RKO (cell line): ENCODE data around the gene LRRC53.
A peak's percentile ranks its signal among the peaks of the same experiment; 100 is the strongest.

Source experiments
- DNase-seq: peaks from one replicate; pipeline ENCODE4 v3.0.0-alpha.2; 2016; ENCODE audit warnings: low spot score

LRRC53 gene

DNA sequence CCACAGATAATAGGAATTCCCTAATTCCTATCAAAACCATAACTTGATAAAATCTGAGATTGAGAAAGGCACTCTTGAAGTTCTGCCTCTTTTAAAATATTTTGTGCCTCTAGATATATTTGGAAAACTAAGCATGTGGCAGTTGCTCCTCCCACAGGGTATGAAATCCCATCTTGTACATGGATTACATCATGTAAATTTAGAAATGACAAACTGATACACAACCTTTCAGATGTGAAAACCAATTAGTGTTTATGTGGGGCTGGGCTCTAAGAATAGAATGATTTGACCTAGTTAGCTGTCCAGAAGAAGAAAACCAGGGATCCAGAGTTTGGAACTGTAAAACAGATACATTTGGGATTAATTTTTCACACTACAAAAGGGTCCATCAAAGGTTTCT is 15.7 kb downstream of the LRRC53 start:
- DNase-seq: no peak

DNA sequence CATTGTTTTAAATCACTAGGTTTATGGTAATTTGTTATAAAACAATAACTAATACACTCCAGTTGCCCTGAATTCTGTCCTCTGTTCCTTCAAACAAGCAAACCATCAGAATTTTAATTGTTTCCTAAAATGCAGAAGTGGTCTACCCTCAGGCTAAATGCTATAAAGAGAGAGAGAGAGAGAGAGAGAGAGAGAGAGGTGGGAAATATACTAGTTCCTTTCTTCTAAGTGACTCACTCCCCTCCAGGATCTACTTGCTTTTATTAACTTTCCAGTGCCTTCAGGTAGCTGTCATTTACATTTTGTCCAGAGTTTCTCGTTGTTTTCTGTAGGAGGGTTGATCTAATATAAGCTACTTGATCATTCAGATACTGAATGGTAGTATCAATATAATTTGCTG is 26.4 kb downstream of the LRRC53 start:
- DNase-seq: no peak

DNA sequence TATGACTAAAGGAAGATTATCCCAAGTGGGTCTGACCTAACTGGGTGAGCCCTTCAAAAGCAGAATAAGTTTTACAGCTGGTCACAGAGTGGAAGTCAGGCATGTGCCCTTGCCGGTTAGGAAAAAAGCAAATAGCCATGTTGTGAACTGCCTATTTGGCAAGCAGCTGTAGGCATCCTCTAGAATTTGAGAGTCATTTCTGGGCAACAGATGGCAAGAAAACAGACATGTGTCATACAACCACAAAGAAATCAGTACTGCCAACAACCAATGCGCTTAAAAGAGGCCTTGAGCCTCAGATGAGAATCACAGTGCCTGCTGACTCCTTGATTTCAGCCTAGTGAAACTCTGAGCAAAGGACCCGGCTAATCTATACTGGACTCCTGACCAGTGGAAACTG is 26.8 kb downstream of the LRRC53 start:
- peak; percentile 4 for DNase-seq

DNA sequence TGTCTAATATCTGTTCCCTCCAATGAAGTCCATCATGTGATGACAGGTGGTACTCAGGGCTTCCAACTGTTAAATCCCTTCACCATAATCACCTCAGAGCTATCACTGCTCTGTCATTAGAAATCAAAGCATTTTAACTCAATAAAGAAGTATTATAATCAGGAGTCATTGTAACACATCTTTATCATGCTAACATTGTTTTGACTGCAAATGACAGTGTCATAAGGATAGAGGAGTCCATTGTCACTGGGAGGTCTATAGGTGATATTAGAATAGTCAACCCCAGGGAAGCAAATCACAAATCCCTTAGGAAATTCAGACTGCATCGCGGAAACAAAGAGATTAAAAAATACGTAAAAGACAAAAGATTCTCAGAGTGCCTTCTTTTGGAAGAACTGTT is 30.8 kb downstream of the LRRC53 start:
- no peak for DNase-seq

DNA sequence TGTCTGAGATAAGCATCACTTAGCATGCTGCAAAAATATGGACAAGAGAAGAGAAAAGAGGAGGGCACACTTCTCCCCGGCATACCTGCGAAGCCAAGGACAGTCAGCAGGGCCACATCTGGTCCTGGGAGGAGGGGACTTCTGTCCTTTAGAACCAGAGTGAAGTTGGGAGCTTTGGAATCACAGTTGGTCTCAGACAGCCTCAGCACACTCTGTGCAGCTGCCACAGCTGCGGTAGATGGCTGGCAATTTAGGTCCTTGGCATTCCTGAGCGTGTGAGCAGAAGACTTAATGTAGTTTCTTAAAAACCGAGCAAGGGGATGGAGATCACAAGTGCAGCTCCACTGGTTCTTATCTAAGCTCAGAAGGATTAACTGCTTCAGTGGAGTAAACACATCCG is 32.3 kb downstream of the LRRC53 start:
- DNase-seq: no peak

DNA sequence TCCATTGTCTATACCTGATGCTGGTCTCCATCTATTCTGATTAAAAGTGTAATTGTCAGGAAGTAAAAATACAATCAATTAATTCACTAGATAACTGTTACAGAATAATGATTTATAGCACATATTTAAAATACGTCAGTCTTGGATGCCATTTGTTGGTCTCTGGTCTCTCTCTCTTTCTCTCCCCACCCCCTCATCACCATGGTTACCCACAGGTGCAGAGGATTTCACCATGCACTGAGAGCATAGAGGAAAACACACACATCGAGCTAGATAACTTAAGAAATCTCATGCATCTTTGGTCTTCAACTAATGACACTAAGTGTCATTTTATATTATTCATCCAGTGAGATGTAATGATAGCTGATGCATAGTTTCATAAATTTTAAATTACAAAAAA is 33.4 kb downstream of the LRRC53 start:
- no peak for DNase-seq

DNA sequence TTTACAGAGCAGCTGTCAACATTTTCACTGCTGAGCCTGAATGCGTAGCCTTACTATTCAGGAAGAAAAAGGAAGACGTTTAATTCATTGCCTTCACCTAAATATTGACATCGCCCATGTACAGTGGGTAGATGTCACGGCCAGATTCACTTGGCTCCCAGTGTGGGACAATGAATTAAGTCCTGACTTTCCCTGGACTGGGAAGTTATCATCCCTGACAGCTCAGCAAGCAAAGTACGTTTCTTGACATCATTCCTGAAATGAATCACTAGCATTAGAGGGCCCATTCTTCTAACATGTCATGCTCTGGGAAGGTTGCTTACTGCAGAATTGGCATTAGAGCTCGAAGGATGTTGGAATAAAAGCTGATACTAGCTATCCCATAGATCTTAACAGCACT is 37.8 kb downstream of the LRRC53 start:
- DNase-seq: peak; percentile 4

DNA sequence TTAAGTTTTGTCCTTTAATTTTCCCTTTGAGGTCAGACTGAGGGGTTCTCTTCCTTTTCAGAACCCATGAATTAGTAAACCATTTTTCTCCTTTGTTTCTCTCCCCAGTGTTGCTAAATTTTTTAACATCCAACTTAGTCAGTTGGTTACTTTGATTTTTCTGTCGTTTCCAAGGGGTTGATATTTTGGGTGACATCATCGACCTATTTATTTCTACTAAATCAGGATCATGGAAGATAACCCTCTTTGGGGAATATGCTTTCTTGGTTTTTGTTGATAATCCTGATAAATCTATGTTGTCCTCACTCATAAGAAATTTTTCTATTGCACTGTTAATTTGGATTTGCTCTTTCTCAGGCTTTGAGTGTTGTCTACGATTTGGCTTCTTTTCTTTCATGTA is 40.9 kb downstream of the LRRC53 start:
- DNase-seq: no peak

DNA sequence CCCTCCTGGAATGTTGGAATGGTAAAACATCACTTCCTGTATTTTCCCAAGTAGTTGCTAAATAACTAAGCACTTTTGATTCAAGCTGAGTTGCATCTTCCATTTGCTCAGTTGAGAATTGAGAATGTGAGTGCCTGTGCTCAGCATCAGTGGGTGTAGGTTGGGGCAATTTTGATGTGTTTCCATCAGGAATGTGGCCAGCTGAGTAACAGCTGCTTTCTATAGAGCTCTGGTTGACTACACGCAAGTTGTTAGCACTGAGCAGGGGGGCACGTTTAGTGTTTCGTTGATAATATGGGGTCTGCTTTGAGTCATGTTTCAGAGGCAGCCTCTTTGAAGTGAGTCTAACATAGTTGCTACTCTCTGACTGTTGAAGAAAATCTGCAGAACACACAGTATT is 41.5 kb downstream of the LRRC53 start:
- DNase-seq: no peak

DNA sequence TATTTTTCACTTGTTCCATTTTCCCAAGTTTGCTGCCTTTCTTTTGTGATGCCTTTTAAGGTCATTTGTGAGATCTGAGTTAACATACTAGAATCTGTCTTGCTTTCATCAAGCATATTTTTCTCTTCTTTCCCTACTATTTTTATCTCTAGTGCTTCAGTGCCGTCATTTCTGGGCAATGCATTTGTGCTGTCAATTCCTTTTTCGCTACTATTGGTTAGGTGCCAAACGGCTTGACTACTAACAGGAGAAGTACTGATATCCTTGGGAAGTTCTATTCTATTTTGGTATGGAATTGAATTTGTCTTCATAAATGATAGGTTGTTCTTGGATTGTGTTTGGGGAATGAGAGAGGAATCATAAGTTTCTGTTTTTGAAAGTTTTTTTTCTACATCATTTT is 42.2 kb downstream of the LRRC53 start:
- DNase-seq: no peak

DNA sequence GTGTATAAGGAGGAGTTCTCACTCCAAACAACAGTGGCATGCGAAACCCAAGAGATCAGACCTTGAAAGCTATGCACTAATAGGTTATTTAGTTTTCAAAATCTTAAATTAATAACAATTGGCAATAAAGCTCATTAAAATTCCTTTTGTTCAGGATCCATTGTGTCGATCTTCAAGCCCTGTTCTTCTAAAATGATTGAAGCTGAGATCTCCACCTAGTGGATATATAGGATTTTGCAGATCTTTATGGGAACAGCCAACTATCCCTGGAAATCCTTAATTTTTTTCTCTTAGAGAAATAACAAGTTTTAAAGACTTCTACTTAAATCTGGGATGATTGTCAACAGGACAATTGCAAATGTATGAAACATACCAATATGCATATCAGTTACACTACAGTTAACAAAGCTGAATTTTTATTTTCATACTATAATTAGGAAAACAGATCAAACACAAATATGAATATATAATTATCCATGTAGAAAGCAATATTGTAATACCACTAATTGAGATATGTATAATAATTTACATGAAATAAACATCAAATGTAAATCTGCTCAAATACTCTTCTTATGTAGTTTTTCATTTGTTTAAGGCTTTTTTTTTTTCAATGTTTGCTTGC is 43.3 kb downstream of the LRRC53 start:
- DNase-seq: peak; percentile 64

DNA sequence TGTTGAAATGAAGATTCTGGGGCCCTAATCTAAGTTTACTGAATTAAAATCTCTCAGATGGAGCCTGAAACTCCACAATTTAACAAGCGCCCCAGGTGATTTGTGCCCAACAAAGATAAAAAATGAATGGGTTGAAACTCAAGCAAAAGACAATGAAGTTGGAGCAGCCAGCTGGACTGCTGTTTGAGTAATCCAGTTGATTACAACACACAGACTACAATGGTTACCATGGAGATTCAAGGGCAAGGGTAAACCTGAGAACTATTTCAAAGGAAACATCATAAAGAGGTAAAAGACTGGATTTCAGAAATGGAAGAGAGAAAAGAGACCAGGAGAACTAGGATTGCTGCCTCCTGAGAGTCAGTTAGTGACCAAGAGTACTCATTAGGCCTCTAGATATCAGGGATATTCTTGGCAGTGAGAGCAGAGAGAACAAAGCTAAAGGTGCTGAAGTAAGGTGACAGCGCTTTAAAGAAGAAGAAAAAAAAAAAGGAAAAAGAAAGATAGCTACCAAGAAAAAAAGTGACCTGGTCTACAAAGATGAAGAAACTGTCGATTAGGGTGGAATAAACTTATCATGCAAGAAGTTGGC is 44.5 kb downstream of the LRRC53 start:
- no peak for DNase-seq

DNA sequence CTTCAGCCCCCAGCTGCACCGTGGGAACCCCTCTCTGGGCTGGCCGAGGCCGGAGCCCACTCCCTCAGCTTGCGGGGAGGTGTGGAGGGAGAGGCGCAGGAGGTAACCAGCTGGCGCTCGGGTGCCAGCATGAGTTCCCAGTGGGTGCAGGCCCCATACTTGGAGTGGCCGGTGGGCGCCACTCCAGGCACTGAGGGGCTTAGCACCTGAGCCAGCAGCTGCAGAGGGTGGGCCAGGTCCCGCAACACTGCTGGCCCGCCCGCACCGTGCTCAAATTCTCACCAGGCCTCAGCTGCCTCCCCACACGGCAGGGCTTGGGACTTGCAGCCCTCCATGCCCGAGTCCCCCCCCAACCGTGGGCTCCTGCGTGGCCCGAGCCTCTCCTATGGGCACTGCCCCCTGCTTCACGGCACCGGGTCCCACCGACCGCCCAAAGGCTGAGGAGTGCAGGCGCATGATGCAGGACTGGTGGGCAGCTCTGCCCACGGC is 47.2 kb downstream of the LRRC53 start:
- DNase-seq: no peak

DNA sequence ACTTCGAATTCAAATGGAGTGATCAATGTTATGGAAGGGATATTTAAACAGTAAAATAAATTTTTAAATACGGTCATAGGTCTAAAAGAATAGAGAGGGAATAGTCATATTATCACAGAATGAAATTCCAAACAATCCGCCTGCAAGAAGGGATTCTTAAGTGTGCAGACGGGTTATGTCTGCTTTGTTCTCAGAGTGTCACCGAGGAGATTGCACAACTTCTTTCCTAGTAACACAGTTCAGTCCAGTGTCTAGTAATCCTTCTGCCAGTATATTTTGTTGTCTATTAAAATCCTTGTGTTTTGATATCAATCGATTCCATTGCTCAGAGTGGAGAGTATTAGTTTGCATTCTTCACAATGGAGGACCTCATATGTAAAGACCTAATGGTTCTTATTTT is 48.4 kb downstream of the LRRC53 start:
- no peak for DNase-seq

DNA sequence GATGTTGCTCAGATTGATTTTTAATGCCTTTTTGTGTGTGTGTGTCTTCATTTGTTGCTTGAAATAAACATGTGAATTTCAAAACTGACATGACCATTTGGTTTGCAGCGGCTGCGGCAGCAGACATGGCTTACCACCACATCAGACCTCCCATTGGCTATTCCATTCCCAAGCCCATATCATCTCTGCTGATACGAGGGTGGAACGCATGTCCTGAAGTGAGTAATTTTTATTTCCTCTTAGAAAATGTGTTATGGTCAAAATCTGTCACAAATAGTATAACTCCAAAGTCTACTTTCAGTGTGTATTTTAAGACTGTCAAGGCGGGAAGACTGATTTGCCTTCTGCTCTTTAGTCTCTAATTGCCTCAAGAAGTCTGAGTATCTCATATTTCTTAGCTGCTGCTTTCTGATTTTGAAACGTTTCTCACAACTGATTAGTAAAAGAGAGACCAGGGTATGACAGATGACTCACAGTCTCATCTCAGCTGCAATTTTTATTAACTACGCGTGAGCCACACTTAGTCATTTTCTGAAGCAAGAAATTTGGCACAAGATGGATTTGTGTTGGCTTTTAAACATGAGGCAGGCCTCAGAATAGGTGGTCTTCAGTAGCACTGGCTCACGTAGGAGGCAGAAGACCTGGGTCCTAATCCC is 49.0 kb downstream of the LRRC53 start:
- peak; percentile 49 for DNase-seq

DNA sequence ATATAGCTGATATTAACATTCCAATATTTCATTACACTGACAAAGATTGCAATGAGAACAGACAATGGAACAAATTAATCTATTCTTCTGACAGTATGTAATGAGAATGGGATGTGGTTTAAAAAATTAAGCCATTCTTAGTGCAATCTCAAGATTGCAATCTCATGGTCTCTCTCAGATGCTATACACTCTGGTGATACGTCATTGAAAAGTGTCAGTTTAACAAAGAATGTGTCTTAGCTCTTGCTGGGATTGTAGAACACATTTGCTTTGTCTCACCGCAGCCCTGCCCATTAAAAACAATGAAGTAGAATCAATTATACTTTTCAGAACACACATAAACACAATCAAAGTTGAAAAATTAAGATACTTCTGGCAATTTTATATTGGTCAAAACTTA is 55.2 kb downstream of the LRRC53 start:
- no peak for DNase-seq

DNA sequence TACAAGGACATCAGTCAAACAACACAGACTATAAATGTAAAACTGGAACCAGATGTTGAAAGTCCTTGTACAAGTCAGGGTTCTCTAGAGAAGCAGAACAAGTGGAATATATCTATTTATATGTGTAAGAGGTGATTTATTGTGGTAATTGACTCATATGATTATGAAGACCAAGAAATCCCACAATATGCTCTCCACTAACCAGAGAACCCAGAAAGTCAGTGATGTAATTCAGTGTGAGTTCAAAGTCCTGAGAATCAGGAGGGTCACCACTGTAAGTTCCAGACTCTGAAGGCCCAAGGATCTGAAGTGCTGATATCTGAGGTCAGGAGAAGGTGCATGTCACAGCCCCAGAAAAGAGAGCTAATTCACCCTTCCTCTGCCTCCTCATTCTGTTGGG is 57.0 kb downstream of the LRRC53 start:
- no peak for DNase-seq

DNA sequence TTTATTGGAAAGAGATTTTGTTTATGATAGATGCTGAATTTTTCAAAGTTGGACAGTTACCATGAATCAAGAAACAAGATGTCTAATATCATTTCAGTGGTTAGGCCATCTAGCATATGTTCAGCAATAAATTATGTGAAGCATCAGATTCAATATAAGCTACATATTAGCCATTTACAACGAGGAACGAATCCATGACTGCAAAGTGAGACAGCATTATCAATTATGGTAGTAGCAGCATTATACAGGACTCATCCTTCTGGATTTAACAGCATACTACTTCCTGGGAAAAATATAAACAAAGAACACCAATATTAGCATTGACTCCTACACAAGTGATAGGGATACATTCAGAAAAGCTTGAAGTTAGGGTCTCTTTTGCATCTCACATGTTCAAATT is 59.1 kb downstream of the LRRC53 start:
- DNase-seq: no peak

DNA sequence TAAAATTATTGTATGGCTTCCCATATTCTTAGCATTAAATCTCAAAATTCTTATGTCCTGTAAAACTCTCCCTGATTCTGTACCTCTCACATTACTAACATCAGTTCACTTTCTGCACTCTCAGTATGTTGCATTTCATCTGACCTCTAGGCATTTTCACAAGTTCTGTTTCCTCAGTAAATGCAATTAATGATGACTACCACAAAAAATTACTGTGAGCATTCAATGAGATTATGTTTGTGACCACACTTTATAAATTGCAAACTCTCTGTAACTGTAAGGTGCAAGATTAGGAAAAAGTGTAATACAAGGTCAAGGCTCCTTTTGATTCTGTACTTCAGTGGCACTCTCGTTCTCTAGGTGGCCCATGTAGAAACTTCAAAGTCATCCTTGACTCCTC is 60.4 kb downstream of the LRRC53 start:
- DNase-seq: no peak

DNA sequence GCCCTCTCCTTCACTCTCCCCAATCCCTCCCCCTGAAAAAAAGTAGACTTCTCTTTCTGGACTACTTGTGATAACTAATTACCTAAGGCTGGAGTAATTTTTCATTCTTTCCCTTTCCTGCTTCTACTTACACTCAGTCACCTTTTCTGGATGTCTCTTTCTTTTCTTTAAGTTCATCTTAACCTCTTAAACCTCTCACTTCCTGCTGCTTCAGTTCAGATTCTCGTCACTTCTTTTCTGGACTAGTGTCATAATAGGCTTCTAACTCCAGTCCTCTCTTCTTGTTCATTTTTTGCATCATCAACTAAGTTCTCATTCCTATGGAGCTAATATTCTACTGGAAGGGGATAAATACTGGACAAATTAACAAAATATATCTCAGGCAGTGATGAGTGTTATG is 75.4 kb downstream of the LRRC53 start:
- DNase-seq: no peak

DNA sequence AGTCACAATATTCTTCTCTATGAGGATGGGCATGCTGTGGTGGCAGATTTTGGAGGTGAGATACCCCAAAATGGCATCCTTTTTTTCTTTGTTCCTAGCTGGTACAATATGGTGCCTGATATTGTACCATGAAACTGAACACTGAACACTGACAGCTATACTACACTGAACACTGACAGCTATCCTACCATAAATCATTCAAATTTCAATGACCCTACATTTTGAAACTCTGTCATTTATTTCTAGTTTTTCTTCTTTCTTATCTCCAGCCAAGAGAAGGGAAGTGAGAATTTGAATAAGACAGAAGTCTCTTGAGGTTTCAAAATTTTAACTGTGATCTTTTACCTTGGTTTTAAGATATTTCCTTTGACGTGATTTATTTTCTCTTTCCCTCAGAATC is 76.3 kb downstream of the LRRC53 start:
- no peak for DNase-seq

DNA sequence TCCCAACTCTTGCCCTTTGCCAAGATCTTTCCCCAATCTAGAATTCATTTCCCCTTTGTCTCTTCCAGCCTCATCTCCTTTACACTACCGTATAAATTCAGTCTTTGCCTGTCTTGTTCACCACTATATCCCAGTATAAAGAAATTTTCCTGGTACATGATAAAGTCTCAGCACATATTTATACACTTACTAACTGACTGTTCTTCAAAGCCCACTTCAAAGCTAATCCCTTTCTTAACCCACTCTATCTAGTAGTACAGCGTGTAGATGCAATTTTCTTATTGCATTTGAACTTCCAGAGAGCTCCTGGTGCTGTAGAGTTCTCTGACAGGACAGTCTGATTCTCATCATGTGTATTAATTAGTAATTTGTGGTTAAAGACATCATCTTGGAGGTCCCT is 78.1 kb downstream of the LRRC53 start:
- DNase-seq: no peak

DNA sequence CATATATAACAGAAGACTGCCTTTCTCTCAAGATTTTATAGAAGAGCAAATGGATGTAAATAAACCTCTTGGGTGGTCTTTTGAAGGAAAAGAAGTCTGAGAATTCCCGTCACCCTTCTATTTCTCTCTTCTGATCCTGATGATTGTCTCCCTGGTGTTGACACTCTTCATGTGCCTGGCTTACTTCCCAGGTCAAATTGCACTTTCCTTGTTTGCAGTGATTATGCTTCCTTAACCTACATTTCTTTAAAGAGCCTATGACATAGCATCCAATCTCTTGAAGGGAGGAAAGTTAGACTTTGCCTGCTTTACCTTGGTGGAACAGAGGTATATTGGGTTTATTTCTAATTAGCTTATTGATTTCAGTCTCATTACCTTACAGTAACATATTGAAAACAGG is 80.1 kb downstream of the LRRC53 start:
- no peak for DNase-seq

DNA sequence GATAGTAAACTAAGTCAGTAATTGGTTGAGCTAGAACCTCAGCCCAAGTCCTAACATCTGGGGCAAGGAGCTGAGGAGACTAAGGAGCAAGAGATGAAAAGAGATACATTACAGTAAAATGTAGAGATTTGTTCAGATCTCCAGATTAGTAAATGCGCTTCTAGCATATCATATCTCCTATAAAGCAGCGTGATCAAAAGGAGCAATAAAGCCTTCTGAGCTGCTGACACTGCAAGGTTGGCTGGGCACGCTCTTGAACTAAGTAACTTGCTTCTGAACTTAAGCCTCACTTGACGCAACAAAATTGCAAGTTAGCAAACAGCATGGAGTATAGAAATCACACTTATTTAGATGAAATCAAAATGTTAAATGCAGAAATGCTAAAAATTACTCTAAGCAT is 80.9 kb downstream of the LRRC53 start:
- no peak for DNase-seq
